H9 (cell line): ENCODE data around the gene TTK. TPM values are rescaled to one million over a fixed set of nuclear protein-coding genes. Genes with fewer than 3 reads are reported as not detected.

Experiments
- DNase-seq: peaks from one replicate; pipeline ENCODE4 v3.0.0-alpha.2; 2017
- H2AFZ ChIP-seq: one replicate; pipeline ENCODE4 v1.6.1; 2013; ENCODE audit warnings: mild to moderate bottlenecking, low read length, control low read depth, moderate library complexity
- H2AK5ac ChIP-seq: 2 replicates; pipeline ENCODE4 v1.6.1; 2013; ENCODE audit warnings: low read length, control low read depth, mixed read lengths; ENCODE audit not compliant: insufficient read length
- H2BK120ac ChIP-seq: one replicate; pipeline ENCODE4 v1.6.1; 2013; ENCODE audit warnings: low read depth, mild to moderate bottlenecking, low read length, control low read depth, inconsistent platforms; ENCODE audit not compliant: poor library complexity, severe bottlenecking
- H2BK12ac ChIP-seq: 2 replicates; pipeline ENCODE4 v1.6.1; 2013; ENCODE audit warnings: low read length, control low read depth, mixed read lengths, low read depth; ENCODE audit not compliant: insufficient read length
- H2BK15ac ChIP-seq: 2 replicates; pipeline ENCODE4 v1.6.1; 2013; ENCODE audit warnings: low read depth, low read length, control low read depth
- H2BK20ac ChIP-seq: one replicate; pipeline ENCODE4 v1.6.1; 2013; ENCODE audit warnings: low read depth, mild to moderate bottlenecking, low read length, control low read depth, inconsistent platforms; ENCODE audit not compliant: poor library complexity, severe bottlenecking
- H2BK5ac ChIP-seq: 2 replicates; pipeline ENCODE4 v1.6.1; 2013; ENCODE audit warnings: low read length, control low read depth, mixed read lengths; ENCODE audit not compliant: insufficient read length
- H3K14ac ChIP-seq: 2 replicates; pipeline ENCODE4 v1.6.1; 2013; ENCODE audit warnings: low read length, control low read depth; ENCODE audit not compliant: insufficient read depth
- H3K18ac ChIP-seq: 2 replicates; pipeline ENCODE4 v1.6.1; 2013; ENCODE audit warnings: low read depth, mild to moderate bottlenecking, mixed read lengths, low read length, control low read depth; ENCODE audit not compliant: insufficient read length
- H3K23ac ChIP-seq: 2 replicates; pipeline ENCODE4 v1.6.1; 2013; ENCODE audit warnings: low read length, control low read depth, mixed read lengths, low read depth; ENCODE audit not compliant: insufficient read length
- H3K23me2 ChIP-seq: 2 replicates; pipeline ENCODE4 v1.6.1; 2013; ENCODE audit warnings: low read depth, mild to moderate bottlenecking, mixed read lengths, low read length, control low read depth; ENCODE audit not compliant: insufficient read length, poor library complexity, severe bottlenecking
- H3K27ac ChIP-seq: 2 replicates; pipeline ENCODE4 v1.5.1; 2013; ENCODE audit warnings: low read length, control low read depth, mixed read lengths, low read depth; ENCODE audit not compliant: insufficient read length
- H3K27me3 ChIP-seq: 2 replicates; pipeline ENCODE4 v1.6.1; 2013; ENCODE audit warnings: low read length, control low read depth, inconsistent platforms; ENCODE audit not compliant: insufficient read depth
- H3K4ac ChIP-seq: 2 replicates; pipeline ENCODE4 v1.6.1; 2013; ENCODE audit warnings: low read depth, mild to moderate bottlenecking, control low read depth, inconsistent platforms, low read length, moderate library complexity
- H3K4me1 ChIP-seq: 2 replicates; pipeline ENCODE4 v1.6.1; 2013; ENCODE audit warnings: low read length, control low read depth, inconsistent platforms; ENCODE audit not compliant: insufficient read depth
- H3K4me2 ChIP-seq: 2 replicates; pipeline ENCODE4 v1.6.1; 2013; ENCODE audit warnings: low read length, control low read depth, mixed read lengths; ENCODE audit not compliant: insufficient read length, insufficient read depth
- H3K56ac ChIP-seq: 2 replicates; pipeline ENCODE4 v1.6.1; 2013; ENCODE audit warnings: low read depth, mild to moderate bottlenecking, mixed read lengths, low read length, control low read depth; ENCODE audit not compliant: insufficient read length
- H3K79me1 ChIP-seq: 2 replicates; pipeline ENCODE4 v1.6.1; 2013; ENCODE audit warnings: low read depth, mild to moderate bottlenecking, moderate library complexity, low read length, control low read depth, inconsistent platforms; ENCODE audit not compliant: insufficient read depth, poor library complexity, severe bottlenecking
- H3K79me2 ChIP-seq: 2 replicates; pipeline ENCODE4 v1.6.1; 2013; ENCODE audit warnings: low read length, control low read depth, inconsistent platforms; ENCODE audit not compliant: insufficient read depth
- H3K9ac ChIP-seq: 2 replicates; pipeline ENCODE4 v1.6.1; 2013; ENCODE audit warnings: low read length, control low read depth, mixed read lengths; ENCODE audit not compliant: insufficient read length; ENCODE audit errors: extremely low read depth
- H3K9me3 ChIP-seq: one replicate; pipeline ENCODE4 v1.6.1; 2013; ENCODE audit warnings: low read depth, low read length, inconsistent platforms; ENCODE audit not compliant: control insufficient read depth
- H3T11ph ChIP-seq: one replicate; pipeline ENCODE4 v1.6.1; 2013; ENCODE audit warnings: mild to moderate bottlenecking, low read length, control low read depth, inconsistent platforms
- H4K20me1 ChIP-seq: one replicate; pipeline ENCODE4 v1.6.1; 2013; ENCODE audit not compliant: control insufficient read depth, insufficient read length, insufficient read depth
- H4K5ac ChIP-seq: 2 replicates; pipeline ENCODE4 v1.6.1; 2013; ENCODE audit warnings: low read depth, mild to moderate bottlenecking, mixed read lengths, low read length, control low read depth; ENCODE audit not compliant: insufficient read length
- H4K8ac ChIP-seq: replicated peaks from 2 replicates; pipeline ENCODE4 v1.6.1; 2013; ENCODE audit warnings: low read length, control low read depth, mixed read lengths, low read depth; ENCODE audit not compliant: insufficient read length
- H4K91ac ChIP-seq: 2 replicates; pipeline ENCODE4 v1.6.1; 2013; ENCODE audit warnings: low read depth, mild to moderate bottlenecking, moderate library complexity, mixed read lengths, low read length, control low read depth; ENCODE audit not compliant: insufficient read length
- H3K27ac Mint-ChIP-seq, 3 experiments: 2 replicates in 2 of 3; 3 replicates in 1 of 3; pipeline ENCODE4 v1.8.0; 2020 to 2021; ENCODE audit warnings: mixed read lengths in 3 of 3, mild to moderate bottlenecking in 1 of 3, moderate library complexity in 1 of 3
- H3K27me3 Mint-ChIP-seq: 2 replicates; pipeline ENCODE4 v1.8.0; 2021; ENCODE audit warnings: low read depth, mild to moderate bottlenecking, moderate library complexity, mixed read lengths
- H3K36me3 Mint-ChIP-seq, 3 experiments: 2 replicates in 2 of 3; 3 replicates in 1 of 3; pipeline ENCODE4 v1.8.0; 2020 to 2021; ENCODE audit warnings: low read depth in 3 of 3, mixed read lengths in 3 of 3; ENCODE audit not compliant: insufficient read depth in 1 of 3
- H3K4me1 Mint-ChIP-seq, 2 experiments: 2 replicates each; pipeline ENCODE4 v1.8.0; 2020; ENCODE audit warnings: mixed read lengths in 2 of 2
- H3K4me3 Mint-ChIP-seq, 2 experiments: 2 replicates in 1 of 2; 3 replicates in 1 of 2; pipeline ENCODE4 v1.8.0; 2020 to 2021; ENCODE audit warnings: mild to moderate bottlenecking in 2 of 2, mixed read lengths in 2 of 2, moderate library complexity in 1 of 2
- H3K9me3 Mint-ChIP-seq, 2 experiments: 2 replicates in 1 of 2; 3 replicates in 1 of 2; pipeline ENCODE4 v1.8.0; 2020; ENCODE audit warnings: mild to moderate bottlenecking in 2 of 2, mixed read lengths in 2 of 2, moderate library complexity in 1 of 2
- CTCF ChIP-seq: fragments of 200-600 bp; sonication (generic); conservative IDR thresholded peaks from 3 replicates; pipeline ENCODE4 v1.8.0; 2021; ENCODE audit warnings: antibody characterized with exemption, mild to moderate bottlenecking
- total RNA-seq: library from RNA; stranded (reverse); gene quantifications from 2 replicates; pipeline ENCODE4 v1.2.1, GENCODE V29; 2021

TTK gene
- total RNA-seq, 1 experiment from 2014 or later: 47.5 TPM

GRCh38 chr6:79971193-79971592 lies 33.3 kb upstream of the TTK start:
- Histone ChIP-seq H3K27me3 (no peaks in the 10 kb centered on the region), H3K4ac (no peak overlapping the region), H2AFZ (no peak overlapping the region), H3K9ac (no peak overlapping the region), H2BK120ac (no peak overlapping the region), H4K20me1 (no peaks in the 10 kb centered on the region), H3K56ac (no peak overlapping the region), H3K4me1 (no peaks in the 10 kb centered on the region), H3K79me1 (no peaks in the 10 kb centered on the region), H3T11ph (no peak overlapping the region), H2BK15ac (no peak overlapping the region), H3K27ac (no peak overlapping the region), H2BK20ac (no peak overlapping the region), H3K18ac (no peak overlapping the region), H2BK12ac (no peak overlapping the region), H4K8ac (no peak overlapping the region), H3K4me2 (no peak overlapping the region), H2AK5ac (no peak overlapping the region), H3K14ac (no peak overlapping the region), H4K91ac (no peak overlapping the region), H3K9me3 (no peaks in the 10 kb centered on the region), H4K5ac (no peak overlapping the region), H3K23me2 (no peaks in the 10 kb centered on the region), H3K79me2 (no peaks in the 10 kb centered on the region), H3K23ac (no peak overlapping the region), H2BK5ac (no peak overlapping the region)
- H3K27ac Mint-ChIP-seq: no peak overlapping the region
- peaks cover 12 to 41% (median 19%) of the 10 kb centered on the region in 3 experiments for H3K36me3 Mint-ChIP-seq
- H3K27me3 Mint-ChIP-seq: no peaks in the 10 kb centered on the region
- peaks cover 0 to 9% of the 10 kb centered on the region in 2 experiments; a peak in 1 of 4 replicates for H3K4me1 Mint-ChIP-seq
- H3K9me3 Mint-ChIP-seq: peaks cover 31 to 41% of the 10 kb centered on the region in 2 experiments
- no peak for DNase-seq
- H3K4me3 Mint-ChIP-seq: no peak overlapping the region
- no peak for TF ChIP-seq CTCF
